K562 (cell line): ENCODE results near the gene NUDT21. TPM values are rescaled to one million over a fixed set of nuclear protein-coding genes. Genes with fewer than 3 reads are reported as not detected.
A peak's percentile ranks its signal among the peaks of the same experiment; 100 is the strongest.

Source experiments
- CBX2 ChIP-seq: fragments of 200-600 bp; sonication (generic); IDR thresholded peaks from one replicate; pipeline ENCODE4 v1.6.1; 2012; ENCODE audit warnings: mild to moderate bottlenecking, low read length, inconsistent platforms; ENCODE audit not compliant: insufficient read depth, poor library complexity, severe bottlenecking
- DLX4 ChIP-seq: fragments of 250-450 bp; sonication (Bioruptor Pico); IDR thresholded peaks from 2 replicates; pipeline ENCODE4 v1.6.1; 2021; ENCODE audit warnings: mild to moderate bottlenecking
- FOXK1 ChIP-seq: sonication (generic); formaldehyde crosslinking; IDR thresholded peaks from 2 replicates; pipeline ENCODE4 v1.8.0; 2022; ENCODE audit warnings: missing genetic modification reagents, mild to moderate bottlenecking, borderline replicate concordance
- HOMEZ ChIP-seq: fragments of 250-450 bp; sonication (Bioruptor Pico); IDR thresholded peaks from 2 replicates; pipeline ENCODE4 v1.4.0; 2020; ENCODE audit warnings: mild to moderate bottlenecking, moderate library complexity
- KAT7 ChIP-seq: sonication (generic); formaldehyde crosslinking; IDR thresholded peaks from 2 replicates; pipeline ENCODE4 v1.8.0; 2022; ENCODE audit warnings: missing genetic modification reagents, mild to moderate bottlenecking, borderline replicate concordance
- LEF1 ChIP-seq: fragments of 450-650 bp; IDR thresholded peaks from 2 replicates; pipeline ENCODE4 v1.6.1; 2016; ENCODE audit warnings: mild to moderate bottlenecking
- NFATC3 ChIP-seq: fragments of 450-650 bp; IDR thresholded peaks from 2 replicates; pipeline ENCODE4 v1.6.1; 2017; ENCODE audit warnings: mild to moderate bottlenecking
- NFE2L1 ChIP-seq: fragments of 450-650 bp; IDR thresholded peaks from 2 replicates; pipeline ENCODE4 v1.6.1; 2016; ENCODE audit warnings: missing genetic modification characterization, low read depth, mild to moderate bottlenecking, missing compliant biosample characterization, moderate library complexity, borderline replicate concordance
- NONO ChIP-seq, 2 experiments: fragments of 200-400 bp in 1 of 2; fragments of 450-650 bp in 1 of 2; formaldehyde crosslinking in 1 of 2; IDR thresholded peaks; 2 replicates each; pipeline ENCODE4 v1.6.1; 2017; ENCODE audit warnings: low read depth in 2 of 2, mild to moderate bottlenecking in 2 of 2, moderate library complexity in 2 of 2, low read length in 1 of 2
- POLR2AphosphoS2 ChIP-seq: IDR thresholded peaks from 2 replicates; pipeline ENCODE4 v1.6.1; 2012; ENCODE audit warnings: low read length, improper control_type of control experiment
- TFE3 ChIP-seq: fragments of 450-650 bp; formaldehyde crosslinking; IDR thresholded peaks from 2 replicates; pipeline ENCODE4 v1.4.0; 2020; ENCODE audit warnings: mild to moderate bottlenecking, mixed read lengths
- ZBTB11 ChIP-seq, 3 experiments: fragments of 200-800 bp in 1 of 3; fragments of 250-450 bp in 1 of 3; fragments of 450-650 bp in 1 of 3; sonication (Bioruptor Pico) in 1 of 3; sonication (Bioruptor generic) in 1 of 3; formaldehyde crosslinking in 1 of 3; IDR thresholded peaks; 2 replicates each; pipeline versions ENCODE4 v1.6.1 to v1.8.0; 2016 to 2022; ENCODE audit warnings: mild to moderate bottlenecking in 2 of 3, missing genetic modification characterization in 2 of 3, missing compliant biosample characterization in 1 of 3, moderate library complexity in 1 of 3
- ZBTB34 ChIP-seq: fragments of 250-450 bp; sonication (Bioruptor Pico); IDR thresholded peaks from 2 replicates; pipeline ENCODE4 v1.8.0; 2021; ENCODE audit warnings: mild to moderate bottlenecking, moderate library complexity
- ZC3H8 ChIP-seq: fragments of 450-650 bp; IDR thresholded peaks from 2 replicates; pipeline ENCODE4 v1.6.1; 2017
- ZNF121 ChIP-seq: sonication (generic); formaldehyde crosslinking; conservative IDR thresholded peaks from 2 replicates; pipeline ENCODE4 v1.8.0; 2022; ENCODE audit warnings: missing genetic modification reagents
- ZNF143 ChIP-seq: sonication (generic); formaldehyde crosslinking; IDR thresholded peaks from 2 replicates; pipeline ENCODE4 v1.9.0; 2022; ENCODE audit warnings: mild to moderate bottlenecking, missing genetic modification reagents
- ZNF3 ChIP-seq: fragments of 250-450 bp; sonication (Bioruptor Pico); IDR thresholded peaks from 2 replicates; pipeline ENCODE4 v1.5.0; 2021; ENCODE audit warnings: mild to moderate bottlenecking, moderate library complexity
- ZNF57 ChIP-seq: fragments of 450-650 bp; formaldehyde crosslinking; IDR thresholded peaks from 2 replicates; pipeline ENCODE4 v1.4.0; 2020; ENCODE audit warnings: mild to moderate bottlenecking, moderate library complexity
- polyA plus RNA-seq, 8 experiments: library from polyadenylated mRNA; depleted of rRNA in 4 of 8; stranded (reverse) in 5 of 8; unstranded in 3 of 8; fragments of >200 nt; fragmentation: Nextera tagmentation in 2 of 8; fragmentation: Illumina TruSeq in 1 of 8; extraction: Ambion mirVana in 2 of 8; extraction: Trizol in 1 of 8; gene quantifications; 2 replicates each; pipeline versions ENCODE4 v1.2.1 to v1.2.3, GENCODE V29; 2011 to 2014; ENCODE audit warnings: inconsistent platforms in 1 of 8, missing spikeins in 1 of 8
- total RNA-seq, 7 experiments: library from RNA; depleted of rRNA in 6 of 7; stranded (reverse); fragments of >200 nt in 6 of 7; fragmentation: Illumina TruSeq in 2 of 7; extraction: Trizol in 2 of 7; gene quantifications; 2 replicates each; pipeline versions ENCODE4 v1.2.1 to v1.2.3, GENCODE V29; 2011 to 2021; ENCODE audit warnings: low replicate concordance in 1 of 7

Gene NUDT21
- total and polyA plus RNA-seq, 9 of the 15 experiments (the other 6 are each of a cell fraction or from before 2014, with no cell fraction given) = 62.4 to 218 (median 121) TPM

GRCh38 chr16:56462064-56462796 lies 11.1 kb upstream of the NUDT21 start (continued):
- TF ChIP-seq ZBTB34 (CRISPR knock-in tag) (no peak), ZNF121 (no peak), LEF1 (peak; percentile 84), ZNF3 (CRISPR knock-in tag) (no peak), POLR2AphosphoS2 (no peak), DLX4 (CRISPR knock-in tag) (no peak), ZNF143 (CRISPR knock-in tag) (no peak), CBX2 (no peak), HOMEZ (CRISPR knock-in tag) (no peak), KAT7 (CRISPR knock-in tag) (no peak), NFE2L1 (tag) (peak; percentile 21; the same call in 1 of the 2 replicates), ZNF57 (CRISPR knock-in tag) (no peak), NFATC3 (no peak; the same call in 1 of the 2 replicates), FOXK1 (CRISPR knock-in tag) (no peak), TFE3 (CRISPR knock-in tag) (no peak), ZBTB11 (CRISPR knock-in tag; IDR thresholded peaks at IDR 0.05) (peak in 1 of 3 experiments; percentile 42; a peak in 2 of 6 replicates), ZC3H8 (no peak), NONO (IDR thresholded peaks at IDR 0.05; ENCODE audit: low read depth in 2 of 2, low read length in 1 of 2) (no peak)
